ENCODE data around the gene TH.

The TH gene

GRCh38 chr11:2208691-2209369, 37.2 kb upstream of the TH start:
- DNase-seq, result no peak

DNA sequence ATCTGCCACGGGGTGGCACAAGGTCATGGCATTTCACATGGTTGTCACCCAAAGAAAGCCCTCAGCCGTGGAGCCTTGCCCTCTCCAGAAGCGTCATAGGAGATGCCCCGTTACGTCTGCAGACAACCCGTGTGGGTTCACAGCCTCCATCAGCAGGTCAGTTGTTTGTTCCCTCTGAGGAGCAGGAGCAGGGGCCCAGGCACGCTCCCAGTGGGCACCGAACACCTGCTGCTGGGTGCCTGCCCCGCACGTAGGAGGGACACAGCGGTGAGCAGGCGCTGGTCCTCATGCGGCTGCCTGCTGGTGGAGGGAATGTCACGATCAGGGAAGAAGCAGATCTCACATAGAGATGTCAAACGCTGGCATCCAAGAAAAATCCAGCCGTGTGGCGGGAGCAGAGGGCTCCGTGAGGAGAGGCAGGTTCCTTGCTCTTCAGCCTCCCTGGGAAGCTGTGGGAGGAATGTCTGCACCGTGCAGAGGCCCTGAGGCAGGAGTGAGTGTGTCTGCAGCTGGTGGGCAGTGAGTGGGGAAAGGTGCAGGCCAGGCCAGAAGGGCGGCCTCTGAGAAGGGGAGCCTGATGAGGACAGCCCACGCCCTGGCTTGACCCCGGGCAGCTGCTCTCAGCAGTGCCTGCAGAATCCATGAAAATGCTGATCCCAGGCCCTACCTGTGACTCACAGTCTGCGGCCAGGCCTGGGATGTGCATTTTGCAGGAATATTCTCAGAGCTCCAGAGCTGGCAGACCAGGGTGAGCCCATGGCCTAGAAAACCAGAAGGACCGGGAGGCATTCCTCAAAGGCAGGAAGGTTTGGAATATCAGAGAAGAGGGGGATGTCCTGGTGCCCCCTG, 36.4 kb upstream of the TH start:
- no peak for DNase-seq

- no peak for DNase-seq
Observed at GRCh38 chr11:2207212-2207611, 35.6 kb upstream of the TH start.

DNA sequence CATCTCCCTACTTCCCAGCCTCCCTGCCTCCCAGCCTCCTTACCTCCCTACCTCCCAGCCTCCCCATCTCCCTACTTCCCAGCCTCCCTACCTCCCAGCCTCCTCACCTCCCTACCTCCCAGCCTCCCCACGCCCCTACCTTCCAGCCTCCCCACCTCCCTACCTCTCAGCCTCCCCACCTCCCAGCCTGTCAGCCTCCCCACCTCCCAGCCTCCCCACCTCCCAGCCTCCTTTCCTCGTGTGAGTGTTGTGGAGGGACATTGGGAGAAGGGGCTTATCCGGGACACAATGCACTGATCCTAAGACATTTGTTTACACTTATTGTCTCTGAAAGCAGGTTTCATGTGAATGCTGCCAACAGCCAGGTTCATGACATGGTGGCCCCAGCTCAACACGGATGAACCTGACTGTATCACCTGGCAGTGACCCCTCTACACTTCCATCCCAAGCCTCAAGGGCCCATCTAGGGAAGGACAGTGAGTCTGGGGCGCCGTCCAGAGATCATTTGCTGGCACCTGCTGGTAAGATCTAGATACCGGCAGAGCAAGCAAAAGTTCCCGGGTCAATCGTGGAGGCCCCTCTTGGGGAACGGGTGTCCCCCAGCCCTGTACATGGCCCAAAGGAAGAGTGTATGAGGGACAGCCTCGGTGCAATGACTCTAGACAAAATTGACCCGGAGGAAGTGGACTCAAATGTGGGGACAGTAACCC, 34.5 kb upstream of the TH start:
- no peak for DNase-seq

DNA sequence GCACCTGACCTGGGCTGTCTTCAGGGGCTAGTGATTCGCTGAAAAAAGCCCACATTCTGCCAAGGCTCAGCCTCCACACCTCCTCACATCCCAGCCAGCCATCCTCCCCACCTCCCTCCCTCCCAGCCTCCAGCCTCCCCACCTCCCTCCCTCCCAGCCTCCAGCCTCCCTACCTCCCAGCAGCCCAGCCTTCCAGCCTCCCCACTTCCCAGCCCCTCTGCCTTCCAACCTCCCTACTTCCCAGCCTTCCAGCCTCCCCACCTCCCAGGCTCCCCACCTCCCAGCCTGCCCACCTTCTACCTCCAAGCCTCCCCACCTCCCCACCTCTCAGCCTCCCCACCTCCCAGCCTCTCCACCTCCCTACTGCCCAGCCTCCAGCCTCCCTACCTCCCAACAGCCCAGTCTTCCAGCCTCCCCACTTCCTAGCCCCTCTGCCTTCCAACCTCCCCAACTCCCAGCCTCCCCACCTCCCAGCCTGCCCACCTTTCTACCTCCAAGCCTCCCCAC, 33.7 kb upstream of the TH start:
- DNase-seq, result no peak

DNA sequence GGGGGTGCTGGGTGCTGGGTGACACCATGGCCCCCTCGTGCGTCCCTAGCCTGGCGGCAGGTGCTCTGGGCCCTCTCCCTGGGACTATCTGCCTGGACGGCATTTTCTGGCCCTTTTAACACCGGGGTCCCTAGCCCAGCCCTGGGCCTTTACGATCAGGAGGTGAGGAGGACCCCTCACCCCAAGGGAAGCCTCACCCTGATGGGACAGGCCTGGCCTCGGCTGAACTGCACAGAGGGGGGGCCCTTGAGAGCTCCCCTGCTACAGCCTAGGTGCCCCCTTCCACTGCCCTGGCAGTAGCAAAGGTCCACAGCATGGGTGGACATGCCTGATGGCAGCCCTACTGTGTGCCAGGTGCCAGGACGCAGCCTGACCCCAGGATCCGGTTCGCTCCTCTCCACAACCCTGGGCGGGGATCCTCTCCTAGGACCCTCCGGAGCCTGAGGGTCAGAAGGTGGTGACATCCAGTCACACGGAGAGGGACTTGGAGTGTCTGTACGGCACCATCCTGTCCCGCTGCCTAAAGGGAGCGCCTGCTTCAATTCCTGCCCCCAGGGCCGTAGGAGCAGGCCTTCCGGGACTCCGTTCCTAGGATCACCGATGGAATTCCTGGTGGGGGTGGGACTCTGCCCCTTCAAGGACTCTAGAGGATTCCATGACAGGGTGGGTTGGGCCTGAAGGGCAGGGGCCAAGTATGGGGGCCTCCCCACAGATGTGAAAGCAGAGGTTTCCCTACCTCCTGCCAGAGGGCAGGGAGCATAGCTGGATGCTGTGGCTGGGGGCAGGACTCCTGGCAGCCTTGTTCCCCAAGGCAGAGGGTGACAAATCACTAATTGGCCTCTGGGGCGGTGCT, 33.0 kb upstream of the TH start:
- no peak for DNase-seq

DNA sequence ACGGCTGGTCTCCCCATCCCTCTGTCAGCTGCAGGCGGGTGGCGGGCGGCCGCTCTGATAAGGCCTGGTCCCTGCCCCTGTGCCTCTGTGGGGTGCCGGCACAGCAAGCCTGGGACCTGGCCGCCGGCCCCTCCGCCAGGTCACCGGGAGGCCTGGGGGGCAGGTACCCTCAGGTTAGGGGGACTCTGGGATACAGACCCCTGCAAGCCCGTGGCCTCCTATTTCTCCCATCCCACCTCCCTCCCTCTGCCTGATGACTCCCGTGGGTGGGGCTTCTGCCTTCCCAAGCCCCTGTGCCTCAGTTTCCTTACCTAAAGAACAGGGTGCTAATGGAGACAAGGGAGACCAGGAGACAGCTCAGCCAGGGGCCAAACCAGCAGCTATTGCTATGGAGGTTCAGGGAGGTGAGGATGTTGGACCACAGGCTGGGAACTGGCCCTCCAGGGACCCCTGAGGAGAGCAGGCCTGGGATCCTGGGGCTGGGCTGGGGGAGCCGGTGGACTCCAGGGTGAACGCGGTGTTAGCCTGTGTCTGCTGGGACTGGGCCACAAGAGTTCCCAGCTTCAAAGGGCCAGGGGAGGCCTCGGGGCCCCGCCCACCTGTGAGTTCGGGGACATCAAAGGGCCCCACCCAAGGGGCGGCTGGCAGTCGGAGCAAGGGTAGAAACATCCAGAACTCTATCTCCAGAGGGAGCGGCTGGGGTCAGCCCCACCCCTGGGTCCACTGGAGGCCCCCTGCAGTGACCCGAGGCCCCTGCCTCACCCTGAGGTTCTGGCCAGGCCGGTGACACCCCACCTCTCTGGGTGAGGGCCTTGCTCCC, 32.0 kb upstream of the TH start:
- DNase-seq, result no peak

DNA sequence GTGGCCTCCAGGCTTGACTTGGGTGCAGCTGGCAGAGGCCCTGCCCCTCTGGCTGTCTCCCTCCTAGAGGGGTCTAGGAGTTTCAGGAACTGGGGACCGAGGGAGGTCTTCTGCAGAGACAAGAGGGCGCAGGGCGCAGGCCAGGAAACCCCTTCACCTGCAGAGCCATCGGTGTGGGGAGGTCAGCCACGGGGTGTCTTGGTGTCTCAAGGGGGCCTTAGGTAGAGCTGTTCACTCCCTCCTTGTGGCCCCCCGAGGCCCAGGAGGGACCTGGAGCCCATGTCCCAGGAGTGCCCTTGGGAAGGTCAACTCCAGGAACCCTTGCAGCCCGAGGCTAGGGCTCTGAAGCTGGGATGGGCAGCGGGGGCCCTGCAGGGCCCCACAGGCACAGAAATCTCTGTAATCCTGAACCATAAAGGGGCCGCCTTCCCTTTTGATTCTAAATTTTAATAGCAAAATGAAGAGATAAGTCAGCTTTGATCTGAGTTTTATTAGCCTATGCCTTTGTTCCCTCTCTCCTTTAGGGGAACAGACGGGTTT, 31.4 kb upstream of the TH start:
- no peak for DNase-seq

- DNase-seq, result no peak
Observed at GRCh38 chr11:2202071-2202899, 30.7 kb upstream of the TH start.

GRCh38 chr11:2201542-2201941, 29.9 kb upstream of the TH start:
- DNase-seq, result no peak

DNA sequence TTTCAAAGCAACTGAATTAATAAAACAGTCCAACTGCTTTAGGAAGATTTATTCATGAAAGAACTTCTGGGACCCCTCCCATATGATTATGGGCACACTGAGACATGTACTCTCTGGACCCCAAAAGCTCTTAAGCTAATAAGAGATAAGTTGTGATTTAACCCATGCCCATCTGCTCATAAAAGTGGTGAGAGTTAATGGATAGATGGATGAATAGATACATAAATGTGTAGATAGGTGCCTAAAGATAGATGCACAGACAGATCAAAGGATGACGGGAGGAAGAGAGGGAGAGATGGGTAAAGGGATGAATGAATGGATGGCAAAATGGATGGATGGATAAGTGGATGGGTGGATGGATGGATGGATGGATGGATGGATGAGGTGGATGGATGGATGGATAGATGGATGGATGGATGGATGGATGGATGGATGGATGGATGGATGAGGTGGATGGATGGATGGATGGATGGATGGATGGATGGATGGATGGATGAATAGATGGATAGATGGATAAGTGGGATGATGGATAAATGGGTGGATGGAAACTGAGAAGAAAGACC, 29.4 kb upstream of the TH start:
- DNase-seq, result no peak

GRCh38 chr11:2200536-2200935, 28.9 kb upstream of the TH start:
- no peak for DNase-seq

DNA sequence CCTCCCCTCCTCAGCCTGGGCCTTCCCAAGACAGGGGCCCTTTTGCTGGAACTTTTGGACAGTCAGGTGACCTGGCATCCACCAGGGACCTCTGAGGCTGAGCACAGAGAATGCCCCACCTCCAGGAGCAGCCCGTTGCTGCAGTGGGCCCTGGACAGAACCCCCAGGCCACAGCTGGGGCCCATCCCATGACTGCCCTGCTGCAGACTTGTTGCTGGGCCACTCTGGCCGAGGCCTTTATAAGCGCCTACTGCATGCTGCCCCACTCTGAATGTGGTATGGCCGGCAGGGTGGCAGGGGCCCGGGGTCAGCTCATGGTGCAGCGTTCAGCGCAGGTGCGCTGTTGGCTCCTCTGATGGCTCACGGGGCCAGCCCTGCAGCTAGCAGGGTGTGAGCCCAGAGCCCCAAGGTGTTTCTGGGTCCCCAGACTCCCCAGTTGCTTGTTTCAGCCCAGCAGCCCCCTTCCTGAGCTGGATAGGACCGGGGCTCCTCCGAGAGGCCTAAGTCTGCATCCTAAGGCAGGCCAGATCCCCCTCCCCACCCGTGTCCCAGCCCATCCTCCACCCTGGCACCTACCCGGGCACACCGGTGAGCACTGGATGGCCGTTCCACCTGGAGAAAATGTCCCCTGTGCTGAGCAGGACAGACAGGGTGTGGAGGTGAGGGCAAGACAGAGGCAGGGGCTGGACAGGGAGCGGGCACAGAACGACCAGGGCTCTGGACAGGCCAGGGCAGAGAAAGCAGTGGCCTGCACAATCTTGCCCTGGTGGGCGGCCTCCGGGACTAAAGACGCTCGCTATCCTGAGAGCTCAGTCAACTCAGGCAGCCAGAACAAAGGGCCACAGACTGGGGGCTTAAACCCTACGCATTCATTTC, 28.1 kb upstream of the TH start:
- no peak for DNase-seq

DNA sequence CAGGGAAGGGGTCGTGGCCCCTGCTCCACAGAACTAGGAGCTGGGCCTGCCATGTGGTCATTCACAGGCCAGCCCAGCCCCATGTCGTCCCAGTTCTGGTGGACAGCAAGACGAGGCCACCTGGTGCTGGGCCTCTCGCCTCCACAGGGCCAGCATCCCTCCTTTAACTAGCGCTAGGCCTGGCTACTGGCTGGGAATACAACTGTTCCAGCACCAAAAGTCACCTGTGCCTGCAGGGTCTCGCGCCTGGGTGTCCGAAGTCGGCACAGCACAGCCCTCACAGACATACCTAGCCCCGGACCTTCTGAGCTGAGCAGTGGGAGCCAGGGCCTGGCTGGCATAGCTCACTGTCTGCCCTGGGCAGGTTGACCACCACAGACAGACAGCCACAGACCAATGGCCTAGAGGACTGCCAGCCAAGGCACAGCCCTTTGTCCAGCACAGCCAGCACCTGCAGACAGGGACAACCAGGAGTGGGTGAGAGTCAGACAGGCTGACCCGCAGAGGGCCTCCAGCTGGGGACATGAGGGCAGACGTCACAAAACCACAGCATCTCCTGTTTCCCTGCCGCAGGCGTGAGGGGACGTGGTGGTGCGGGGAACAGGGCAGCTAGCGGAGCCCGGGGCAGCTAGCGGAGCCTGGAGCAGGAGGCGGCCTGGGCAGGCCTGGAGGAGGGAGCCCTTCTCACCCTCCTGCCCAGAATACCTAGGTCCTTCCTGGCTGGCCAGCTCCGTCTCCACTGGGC, 27.2 kb upstream of the TH start:
- no peak for DNase-seq

- no peak for DNase-seq
Observed at GRCh38 chr11:2197771-2198520, 26.3 kb upstream of the TH start.

GRCh38 chr11:2196970-2197770, 25.6 kb upstream of the TH start:
- peak; percentile 56 for DNase-seq

DNA sequence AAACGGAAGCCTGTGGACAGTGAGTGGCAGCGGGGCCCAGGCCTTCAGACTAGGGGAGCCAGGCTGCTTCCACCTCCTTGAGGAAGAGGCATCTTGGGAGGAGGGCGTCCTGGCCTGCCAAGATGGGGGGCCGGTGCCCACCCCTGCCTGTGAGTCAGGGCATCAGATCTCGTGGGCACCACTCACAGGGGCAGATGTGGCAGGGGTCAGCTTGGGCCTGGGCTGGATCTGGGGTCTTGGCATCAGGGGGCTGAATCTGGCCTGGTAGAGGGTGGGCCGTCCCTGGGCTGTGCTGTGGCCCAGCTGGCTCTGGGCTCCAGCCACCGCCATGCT, 24.1 kb upstream of the TH start:
- DNase-seq, result no peak

Measured in MV-4-11 (cell line).